Measurements from ENCODE around the gene SH3PXD2A.

SH3PXD2A gene

GRCh38 chr10:103552856-103553742 lies 302.3 kb downstream of the SH3PXD2A start:
- DNase-seq = no peak

GRCh38 chr10:103551619-103552602 lies 303.5 kb downstream of the SH3PXD2A start:
- DNase-seq = peak; percentile 13 to 62

GRCh38 chr10:103550229-103550628 lies 305.1 kb downstream of the SH3PXD2A start:
- DNase-seq = no peak

- no peak for DNase-seq
Measured at GRCh38 chr10:103549349-103549685, 306.1 kb downstream of the SH3PXD2A start.

GRCh38 chr10:103548581-103549348 lies 306.6 kb downstream of the SH3PXD2A start:
- DNase-seq = no peak

- no peak for DNase-seq
Measured at GRCh38 chr10:103548006-103548405, 307.4 kb downstream of the SH3PXD2A start.

GRCh38 chr10:103547391-103547946 lies 307.9 kb downstream of the SH3PXD2A start:
- DNase-seq = no peak

GRCh38 chr10:103546401-103546800 lies 309.0 kb downstream of the SH3PXD2A start:
- no peak for DNase-seq

GRCh38 chr10:103545771-103546281 lies 309.6 kb downstream of the SH3PXD2A start:
- DNase-seq = no peak

GRCh38 chr10:103545366-103545765 lies 310.0 kb downstream of the SH3PXD2A start:
- DNase-seq = no peak

GRCh38 chr10:103544657-103545310 lies 310.6 kb downstream of the SH3PXD2A start:
- no peak for DNase-seq
